Measurements from ENCODE around the gene KCNQ1. TPM values are rescaled to one million over a fixed set of nuclear protein-coding genes. Genes with fewer than 3 reads are reported as not detected.

Gene KCNQ1
- total RNA-seq, 1 experiment from 2014 or later, result 2.3 TPM

GRCh38 chr11:2447951-2448650 is 3.3 kb downstream of the KCNQ1 start:
- Histone ChIP-seq H3K4ac (ENCODE audit: low read depth, low read length) (no peak overlapping the region), H3K79me1 (ENCODE audit: insufficient read depth, low read depth, low read length, poor library complexity, severe bottlenecking) (no peaks in the 10 kb centered on the region), H3K4me1 (ENCODE audit: insufficient read depth, low read length) (no peaks in the 10 kb centered on the region), H2BK120ac (ENCODE audit: low read depth, low read length, poor library complexity, severe bottlenecking) (no peak overlapping the region), H3K27me3 (ENCODE audit: insufficient read depth, low read length) (peaks cover 24% of the 10 kb centered on the region; the same call in 1 of the 2 replicates), H3K9me3 (ENCODE audit: control insufficient read depth, low read depth, low read length) (no peaks in the 10 kb centered on the region), H2BK5ac (ENCODE audit: insufficient read length, low read length) (no peak overlapping the region), H3K23ac (ENCODE audit: insufficient read length, low read depth, low read length) (no peak overlapping the region), H4K20me1 (ENCODE audit: control insufficient read depth, insufficient read depth, insufficient read length) (no peaks in the 10 kb centered on the region), H2AFZ (ENCODE audit: low read length) (no peak overlapping the region), H4K5ac (ENCODE audit: insufficient read length, low read depth, low read length) (no peak overlapping the region), H3K23me2 (ENCODE audit: insufficient read length, low read depth, low read length, poor library complexity, severe bottlenecking) (peaks cover 7% of the 10 kb centered on the region), H3K14ac (ENCODE audit: insufficient read depth, low read length) (no peak overlapping the region), H2BK20ac (ENCODE audit: low read depth, low read length, poor library complexity, severe bottlenecking) (no peak overlapping the region), H3T11ph (ENCODE audit: low read length) (no peak overlapping the region), H3K9ac (ENCODE audit: extremely low read depth, insufficient read length, low read length) (no peak overlapping the region), H3K27ac (ENCODE audit: insufficient read length, low read depth, low read length) (no peak overlapping the region), H4K8ac (replicated peaks; ENCODE audit: insufficient read length, low read depth, low read length) (no peak overlapping the region), H2BK12ac (ENCODE audit: insufficient read length, low read depth, low read length) (no peak overlapping the region), H3K4me2 (ENCODE audit: insufficient read depth, insufficient read length, low read length) (no peak overlapping the region), H4K91ac (ENCODE audit: insufficient read length, low read depth, low read length) (no peak overlapping the region), H2AK5ac (ENCODE audit: insufficient read length, low read length) (no peak overlapping the region), H3K56ac (ENCODE audit: insufficient read length, low read depth, low read length) (no peak overlapping the region), H3K18ac (ENCODE audit: insufficient read length, low read depth, low read length) (no peak overlapping the region), H2BK15ac (ENCODE audit: low read depth, low read length) (no peak overlapping the region), H3K79me2 (ENCODE audit: insufficient read depth, low read length) (no peaks in the 10 kb centered on the region)
- TF ChIP-seq, protein P1, sequence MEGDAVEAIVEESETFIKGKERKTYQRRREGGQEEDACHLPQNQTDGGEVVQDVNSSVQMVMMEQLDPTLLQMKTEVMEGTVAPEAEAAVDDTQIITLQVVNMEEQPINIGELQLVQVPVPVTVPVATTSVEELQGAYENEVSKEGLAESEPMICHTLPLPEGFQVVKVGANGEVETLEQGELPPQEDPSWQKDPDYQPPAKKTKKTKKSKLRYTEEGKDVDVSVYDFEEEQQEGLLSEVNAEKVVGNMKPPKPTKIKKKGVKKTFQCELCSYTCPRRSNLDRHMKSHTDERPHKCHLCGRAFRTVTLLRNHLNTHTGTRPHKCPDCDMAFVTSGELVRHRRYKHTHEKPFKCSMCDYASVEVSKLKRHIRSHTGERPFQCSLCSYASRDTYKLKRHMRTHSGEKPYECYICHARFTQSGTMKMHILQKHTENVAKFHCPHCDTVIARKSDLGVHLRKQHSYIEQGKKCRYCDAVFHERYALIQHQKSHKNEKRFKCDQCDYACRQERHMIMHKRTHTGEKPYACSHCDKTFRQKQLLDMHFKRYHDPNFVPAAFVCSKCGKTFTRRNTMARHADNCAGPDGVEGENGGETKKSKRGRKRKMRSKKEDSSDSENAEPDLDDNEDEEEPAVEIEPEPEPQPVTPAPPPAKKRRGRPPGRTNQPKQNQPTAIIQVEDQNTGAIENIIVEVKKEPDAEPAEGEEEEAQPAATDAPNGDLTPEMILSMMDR (conservative IDR thresholded peaks at IDR 0.05), result no peak
- Mint-ChIP-seq H3K27me3 (ENCODE audit: low read depth) (peaks cover 88% of the 10 kb centered on the region), H3K9me3 (peaks cover 3 to 4% of the 10 kb centered on the region in 2 experiments; a peak in 2 of 5 replicates), H3K4me1 (peaks cover 0 to 3% of the 10 kb centered on the region in 2 experiments; a peak in 2 of 4 replicates), H3K36me3 (ENCODE audit: insufficient read depth in 1 of 3, low read depth in 3 of 3) (no peaks in the 10 kb centered on the region; a peak in 1 of 7 replicates), H3K4me3 (no peak overlapping the region), H3K27ac (no peak overlapping the region)
- WGBS (ENCODE audit: extremely low coverage, insufficient read length, low lambda C conversion rate), result no CpG with 5 or more reads among the region's 10 CpGs
- no peak for DNase-seq

Data from H9 (cell line).